Type B pancreatic cell (in vitro differentiated cells): Measurements from ENCODE around the gene KAZN. TPM values are rescaled to one million over a fixed set of nuclear protein-coding genes. Genes with fewer than 3 reads are reported as not detected.

Source experiments
- DNase-seq: peaks from one replicate; pipeline ENCODE4 v3.0.0; 2021; ENCODE audit warnings: mixed read lengths; ENCODE audit not compliant: unreplicated experiment; ENCODE audit errors: extremely low spot score
- H3K27ac Mint-ChIP-seq: 2 replicates; pipeline ENCODE4 v1.8.0; 2021; ENCODE audit warnings: mild to moderate bottlenecking, mixed read lengths
- H3K27me3 Mint-ChIP-seq: 2 replicates; pipeline ENCODE4 v1.8.0; 2021; ENCODE audit warnings: mixed read lengths
- H3K36me3 Mint-ChIP-seq: 2 replicates; pipeline ENCODE4 v1.8.0; 2021; ENCODE audit warnings: mixed read lengths
- H3K4me1 Mint-ChIP-seq: one replicate; pipeline ENCODE4 v1.8.0; 2021; ENCODE audit warnings: mixed read lengths; ENCODE audit not compliant: unreplicated experiment
- H3K4me3 Mint-ChIP-seq: 2 replicates; pipeline ENCODE4 v1.8.0; 2021; ENCODE audit warnings: mild to moderate bottlenecking, mixed read lengths
- H3K9me3 Mint-ChIP-seq: 2 replicates; pipeline ENCODE4 v1.8.0; 2021; ENCODE audit warnings: mixed read lengths
- CTCF ChIP-seq: fragments of 200-600 bp; sonication (generic); conservative IDR thresholded peaks from 2 replicates; pipeline ENCODE4 v1.5.0; 2021; ENCODE audit warnings: antibody characterized with exemption, mild to moderate bottlenecking
- total RNA-seq: library from RNA; stranded (reverse); gene quantifications from 2 replicates; pipeline ENCODE4 v1.2.1, GENCODE V29; 2021; ENCODE audit warnings: low replicate concordance

Gene KAZN
- total RNA-seq, 1 donor from 2014 or later = 33.7 TPM

- no peak for TF ChIP-seq CTCF
Observed at GRCh38 chr1:14894811-14895560, 296.5 kb downstream of the KAZN start.

GRCh38 chr1:14895727-14896126 is 297.2 kb downstream of the KAZN start:
- peak overlapping the region; percentile 64 for H3K27ac Mint-ChIP-seq
- no peaks in the 10 kb centered on the region for H3K27me3 Mint-ChIP-seq
- H3K4me1 Mint-ChIP-seq = peaks cover 25% of the 10 kb centered on the region
- no peak overlapping the region for H3K4me3 Mint-ChIP-seq
- no peak for TF ChIP-seq CTCF
- no peaks in the 10 kb centered on the region for H3K36me3 Mint-ChIP-seq
- DNase-seq = no peak
- no peaks in the 10 kb centered on the region for H3K9me3 Mint-ChIP-seq

More at GRCh38 chr1:14894811-14895560, 296.5 kb downstream of the KAZN start:
- Mint-ChIP-seq H3K27ac (no peak overlapping the region), H3K27me3 (no peaks in the 10 kb centered on the region), H3K9me3 (no peaks in the 10 kb centered on the region), H3K4me3 (no peak overlapping the region), H3K4me1 (peaks cover 29% of the 10 kb centered on the region), H3K36me3 (no peaks in the 10 kb centered on the region)
- DNase-seq = no peak

- H3K4me3 Mint-ChIP-seq = no peak overlapping the region
- TF ChIP-seq CTCF = no peak
- H3K27ac Mint-ChIP-seq = no peak overlapping the region
- DNase-seq = no peak
- peaks cover 28% of the 10 kb centered on the region for H3K4me1 Mint-ChIP-seq
- H3K27me3 Mint-ChIP-seq = no peaks in the 10 kb centered on the region
- no peaks in the 10 kb centered on the region for H3K9me3 Mint-ChIP-seq
- no peaks in the 10 kb centered on the region for H3K36me3 Mint-ChIP-seq
Observed at GRCh38 chr1:14896381-14897079, 298.0 kb downstream of the KAZN start.

DNA sequence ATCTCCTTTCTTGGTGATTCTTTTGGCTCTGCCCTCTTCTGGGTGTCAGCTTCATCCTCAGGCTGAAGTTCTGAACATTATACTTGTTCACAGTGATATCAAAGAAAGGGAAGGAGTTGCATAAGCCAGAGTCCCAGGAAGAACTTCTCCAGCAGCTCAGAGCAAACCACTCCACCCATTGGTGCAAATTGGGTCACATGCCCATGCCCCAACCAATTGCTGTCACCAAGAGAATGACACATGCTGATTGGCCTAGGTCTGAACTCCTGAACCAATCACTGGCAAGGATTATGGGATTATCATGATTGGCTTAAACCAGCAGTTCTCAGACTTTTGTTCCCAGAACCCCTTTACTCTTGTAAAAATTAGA is 298.6 kb downstream of the KAZN start:
- Mint-ChIP-seq H3K9me3 (no peaks in the 10 kb centered on the region), H3K4me3 (no peak overlapping the region), H3K36me3 (no peaks in the 10 kb centered on the region), H3K27me3 (no peaks in the 10 kb centered on the region), H3K4me1 (peaks cover 24% of the 10 kb centered on the region), H3K27ac (no peak overlapping the region)
- TF ChIP-seq CTCF = no peak
- DNase-seq = no peak

DNA sequence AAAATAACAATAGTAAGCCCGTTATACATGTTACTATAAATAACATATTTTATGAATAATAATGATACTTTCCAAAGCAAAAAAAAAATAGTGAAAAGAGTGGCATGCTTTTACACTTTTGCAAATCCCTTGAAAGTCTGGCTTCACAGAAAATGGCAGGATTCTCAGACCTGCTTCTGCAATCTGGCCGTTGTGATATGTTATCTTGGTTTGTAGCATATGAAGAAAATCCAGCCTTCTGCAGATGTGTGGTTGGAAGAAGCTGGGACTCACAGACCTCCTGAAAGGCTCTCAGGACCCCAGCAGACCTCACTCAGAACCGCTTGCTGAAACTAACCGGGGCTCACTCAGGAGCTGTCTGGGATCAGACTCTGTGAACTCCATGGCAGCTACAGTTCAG is 299.1 kb downstream of the KAZN start:
- Mint-ChIP-seq H3K27me3 (no peaks in the 10 kb centered on the region), H3K27ac (no peak overlapping the region), H3K4me3 (no peak overlapping the region), H3K36me3 (no peaks in the 10 kb centered on the region), H3K9me3 (no peaks in the 10 kb centered on the region), H3K4me1 (peaks cover 24% of the 10 kb centered on the region)
- DNase-seq = no peak
- TF ChIP-seq CTCF = no peak
